Upper lobe of left lung (tissue), 4 donors: Measurements from ENCODE around the gene ANKRD44.

Source experiments
- EP300 ChIP-seq, 4 donors: sonication (generic); formaldehyde crosslinking; IDR thresholded peaks; one replicate each; pipeline ENCODE4 v1.5.1; 2017; ENCODE audit warnings: antibody characterized with exemption in 4 of 4, control low read depth in 2 of 4
- POLR2A ChIP-seq, 4 donors: fragments of 450-650 bp; IDR thresholded peaks; one replicate each; pipeline ENCODE4 v1.5.1; 2016 to 2017; ENCODE audit warnings: antibody characterized with exemption in 4 of 4, mild to moderate bottlenecking in 2 of 4
- POLR2AphosphoS5 ChIP-seq, 2 donors: sonication (generic); formaldehyde crosslinking; IDR thresholded peaks; one replicate each; pipeline ENCODE4 v1.5.1; 2017; ENCODE audit warnings: antibody characterized with exemption in 2 of 2
- TF ChIP-seq, protein P1 (sequence below), 6 experiments: fragments of 450-650 bp in 4 of 6; fragments of 200-600 bp in 2 of 6; sonication (generic) in 2 of 6; IDR thresholded peaks; one replicate each; pipeline ENCODE4 v1.5.1; 2016 to 2019; ENCODE audit warnings: antibody characterized with exemption in 6 of 6

DNA sequence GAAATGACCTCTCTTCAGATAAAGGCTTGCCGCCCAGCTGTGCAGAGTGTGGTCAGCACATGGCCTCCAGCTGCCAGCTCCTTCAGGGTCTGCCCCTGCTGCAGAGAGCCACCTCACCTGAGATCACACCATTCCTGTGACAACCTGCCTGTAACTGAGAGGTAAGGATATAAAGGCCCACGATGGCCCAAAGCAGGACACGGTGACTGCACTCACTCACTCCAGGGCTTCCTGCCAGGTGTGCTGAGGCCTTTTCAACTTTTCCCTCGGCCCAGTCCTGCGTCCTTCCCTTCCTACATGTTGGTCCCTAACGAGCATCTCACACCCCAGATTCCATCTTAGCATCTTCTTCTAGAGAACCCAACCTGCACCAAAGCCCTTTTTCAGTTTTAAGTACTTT, 36.2 kb downstream of the ANKRD44 start:
- TF ChIP-seq, protein P1, sequence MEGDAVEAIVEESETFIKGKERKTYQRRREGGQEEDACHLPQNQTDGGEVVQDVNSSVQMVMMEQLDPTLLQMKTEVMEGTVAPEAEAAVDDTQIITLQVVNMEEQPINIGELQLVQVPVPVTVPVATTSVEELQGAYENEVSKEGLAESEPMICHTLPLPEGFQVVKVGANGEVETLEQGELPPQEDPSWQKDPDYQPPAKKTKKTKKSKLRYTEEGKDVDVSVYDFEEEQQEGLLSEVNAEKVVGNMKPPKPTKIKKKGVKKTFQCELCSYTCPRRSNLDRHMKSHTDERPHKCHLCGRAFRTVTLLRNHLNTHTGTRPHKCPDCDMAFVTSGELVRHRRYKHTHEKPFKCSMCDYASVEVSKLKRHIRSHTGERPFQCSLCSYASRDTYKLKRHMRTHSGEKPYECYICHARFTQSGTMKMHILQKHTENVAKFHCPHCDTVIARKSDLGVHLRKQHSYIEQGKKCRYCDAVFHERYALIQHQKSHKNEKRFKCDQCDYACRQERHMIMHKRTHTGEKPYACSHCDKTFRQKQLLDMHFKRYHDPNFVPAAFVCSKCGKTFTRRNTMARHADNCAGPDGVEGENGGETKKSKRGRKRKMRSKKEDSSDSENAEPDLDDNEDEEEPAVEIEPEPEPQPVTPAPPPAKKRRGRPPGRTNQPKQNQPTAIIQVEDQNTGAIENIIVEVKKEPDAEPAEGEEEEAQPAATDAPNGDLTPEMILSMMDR (IDR thresholded peaks at IDR 0.05) = no peak
- TF ChIP-seq POLR2A (IDR thresholded peaks at IDR 0.05) (no peak), EP300 (IDR thresholded peaks at IDR 0.05) (no peak), POLR2AphosphoS5 (IDR thresholded peaks at IDR 0.05) (no peak)
